CD8-positive, alpha-beta memory T cell (primary cell): ENCODE results near the gene OR2A12. TPM values are rescaled to one million over a fixed set of nuclear protein-coding genes. Genes with fewer than 3 reads are reported as not detected.
A peak's percentile ranks its signal among the peaks of the same experiment; 100 is the strongest.
"Not testable (repeated sequence)": the region's sequence is repeated elsewhere in the genome, so short reads cannot be mapped to it uniquely, and the experiment has no call there.

ENCODE experiments used
- CTCF ChIA-PET: fragments of 350-600 bp; sonication (Branson Sonifier 250); formaldehyde crosslinking; loops from one replicate; lab custom pipeline; 2021; ENCODE audit warnings: antibody characterized with exemption; lab: Charles Lee
- POLR2A ChIA-PET: fragments of 350-600 bp; sonication (Branson Sonifier 250); formaldehyde crosslinking; loops from one replicate; lab custom pipeline; 2021; ENCODE audit warnings: antibody characterized with exemption; lab: Charles Lee
- DNase-seq, 5 donors: peaks; one replicate each; pipeline versions ENCODE4 v3.0.0 to v3.0.0-alpha.2; 2020 to 2022; ENCODE audit warnings: mixed read lengths in 1 of 5
- H3K27ac ChIP-seq: one replicate; pipeline ENCODE4 v1.7.0; 2013; ENCODE audit warnings: low read depth, mild to moderate bottlenecking, low read length, moderate library complexity
- H3K27me3 ChIP-seq: 2 replicates; pipeline ENCODE4 v1.7.0; 2013; ENCODE audit warnings: low read length, mild to moderate bottlenecking; ENCODE audit not compliant: insufficient read depth, poor library complexity, severe bottlenecking
- H3K36me3 ChIP-seq: 2 replicates; pipeline ENCODE4 v1.7.0; 2013; ENCODE audit warnings: mild to moderate bottlenecking, low read length, moderate library complexity; ENCODE audit not compliant: insufficient read depth
- H3K4me1 ChIP-seq: 2 replicates; pipeline ENCODE4 v1.7.0; 2013; ENCODE audit warnings: mild to moderate bottlenecking, low read length, moderate library complexity; ENCODE audit not compliant: insufficient read depth
- H3K4me3 ChIP-seq: 2 replicates; pipeline ENCODE4 v1.7.0; 2013; ENCODE audit warnings: mild to moderate bottlenecking, low read length
- H3K9me3 ChIP-seq: 2 replicates; pipeline ENCODE4 v1.7.0; 2013; ENCODE audit warnings: mild to moderate bottlenecking, low read length
- H3K27ac Mint-ChIP-seq, 8 donors: one replicate each; pipeline ENCODE4 v1.8.0; 2020 to 2021; ENCODE audit warnings: mixed read lengths in 8 of 8, mild to moderate bottlenecking in 6 of 8, inconsistent platforms in 3 of 8, moderate library complexity in 3 of 8
- H3K27me3 Mint-ChIP-seq, 2 donors: one replicate each; pipeline ENCODE4 v1.8.0; 2020 to 2021; ENCODE audit warnings: mixed read lengths in 2 of 2, mild to moderate bottlenecking in 1 of 2, moderate library complexity in 1 of 2
- H3K36me3 Mint-ChIP-seq, 3 donors: one replicate each; pipeline ENCODE4 v1.8.0; 2020 to 2021; ENCODE audit warnings: mixed read lengths in 3 of 3, inconsistent platforms in 1 of 3, mild to moderate bottlenecking in 1 of 3
- H3K4me1 Mint-ChIP-seq, 3 donors: one replicate each; pipeline ENCODE4 v1.8.0; 2020 to 2021; ENCODE audit warnings: mixed read lengths in 3 of 3, inconsistent platforms in 1 of 3, mild to moderate bottlenecking in 1 of 3
- H3K4me3 Mint-ChIP-seq, 7 donors: one replicate each; pipeline ENCODE4 v1.8.0; 2020 to 2021; ENCODE audit warnings: mixed read lengths in 7 of 7, mild to moderate bottlenecking in 6 of 7, moderate library complexity in 4 of 7, inconsistent platforms in 2 of 7
- H3K9me3 Mint-ChIP-seq, 5 donors: one replicate each; pipeline ENCODE4 v1.8.0; 2020 to 2022; ENCODE audit warnings: mixed read lengths in 5 of 5, mild to moderate bottlenecking in 3 of 5, moderate library complexity in 2 of 5, inconsistent platforms in 1 of 5
- polyA plus RNA-seq: library from polyadenylated mRNA; unstranded; fragments of 300-500 nt; fragmentation: Illumina TruSeq; gene quantifications from one replicate; pipeline ENCODE4 v1.2.3, GENCODE V29; 2021
- total RNA-seq, 2 experiments: library from RNA; stranded (reverse); gene quantifications; one replicate each; pipeline ENCODE4 v1.2.3, GENCODE V29; 2021

Gene OR2A12, protein sequence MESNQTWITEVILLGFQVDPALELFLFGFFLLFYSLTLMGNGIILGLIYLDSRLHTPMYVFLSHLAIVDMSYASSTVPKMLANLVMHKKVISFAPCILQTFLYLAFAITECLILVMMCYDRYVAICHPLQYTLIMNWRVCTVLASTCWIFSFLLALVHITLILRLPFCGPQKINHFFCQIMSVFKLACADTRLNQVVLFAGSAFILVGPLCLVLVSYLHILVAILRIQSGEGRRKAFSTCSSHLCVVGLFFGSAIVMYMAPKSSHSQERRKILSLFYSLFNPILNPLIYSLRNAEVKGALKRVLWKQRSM
- total RNA-seq (not detected), polyA plus RNA-seq (not detected)

- peaks cover 0 to 5% (median 0%) of the 10 kb centered on the region in 5 donors for H3K9me3 Mint-ChIP-seq
- H3K27ac Mint-ChIP-seq: no peak within 1 kb of the TSS
- H3K27ac ChIP-seq: no peak within 1 kb of the TSS
- DNase-seq: no peak
- no peak within 1 kb of the TSS for H3K4me3 ChIP-seq
- ChIA-PET POLR2A (no interaction called here), CTCF (no interaction called here)
- peaks cover 0 to 5% of the 10 kb centered on the region in 2 donors for H3K27me3 Mint-ChIP-seq
- H3K9me3 ChIP-seq: no peaks in the 10 kb centered on the region
- no peaks in the 10 kb centered on the region for H3K36me3 Mint-ChIP-seq
- no peaks in the 10 kb centered on the region for H3K4me1 ChIP-seq
- no peaks in the 10 kb centered on the region for H3K36me3 ChIP-seq
- no peaks in the 10 kb centered on the region for H3K27me3 ChIP-seq
- H3K4me1 Mint-ChIP-seq: no peaks in the 10 kb centered on the region
- H3K4me3 Mint-ChIP-seq: no peak within 1 kb of the TSS
These were observed at the start of gene OR2A12 for GRCh38 chr7:144085978-144086377. Gene OR2A12, plus strand, starts transcription at chr7:144086278. Its CDS starts 8,830 bp downstream, at chr7:144095108.

- H3K27me3 Mint-ChIP-seq: peaks cover 7 to 42% of the 10 kb centered on the region in 2 donors
- Histone ChIP-seq H3K27ac (no peak overlapping the region), H3K36me3 (no peaks in the 10 kb centered on the region), H3K27me3 (no peaks in the 10 kb centered on the region), H3K9me3 (no peaks in the 10 kb centered on the region), H3K4me1 (no peaks in the 10 kb centered on the region), H3K4me3 (no peak overlapping the region)
- no peaks in the 10 kb centered on the region for H3K36me3 Mint-ChIP-seq
- no peak overlapping the region for H3K27ac Mint-ChIP-seq
- no peaks in the 10 kb centered on the region for H3K9me3 Mint-ChIP-seq
- POLR2A ChIA-PET: no interaction called here
- H3K4me3 Mint-ChIP-seq: no peak overlapping the region
- CTCF ChIA-PET: no interaction called here
- no peak for DNase-seq
- H3K4me1 Mint-ChIP-seq: no peaks in the 10 kb centered on the region
These were observed 49.7 kb upstream of the OR2A12 start for GRCh38 chr7:144036302-144036885.

DNA sequence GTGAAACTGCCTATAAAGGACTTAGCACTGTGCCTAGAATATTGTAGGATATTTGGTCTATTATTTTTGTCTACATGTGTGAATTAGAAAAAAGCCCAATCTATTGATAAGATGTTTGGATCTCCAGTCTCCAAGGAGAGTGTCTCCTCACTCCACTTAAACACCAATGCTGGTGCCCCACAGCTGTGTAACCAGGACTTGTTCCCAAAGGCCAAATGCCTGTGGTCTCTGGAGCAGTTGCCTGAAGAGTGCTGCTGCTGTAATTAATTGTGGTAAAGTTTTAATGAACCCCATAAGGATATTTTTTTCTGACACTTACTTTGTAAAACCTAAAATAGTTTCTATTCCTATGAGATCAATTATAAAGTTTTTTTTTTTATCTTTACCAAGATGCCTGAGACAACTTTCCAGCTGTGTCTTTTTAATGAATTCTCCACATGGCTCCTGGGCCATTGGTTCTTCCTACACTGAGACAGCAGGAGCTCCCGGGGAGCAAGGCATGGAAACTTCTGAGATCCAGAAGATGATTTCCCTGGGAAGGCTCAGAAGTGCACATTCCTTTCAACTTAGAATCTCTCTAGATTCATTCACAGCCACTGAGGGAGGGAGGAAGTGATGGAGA is 48.6 kb upstream of the OR2A12 start:
- Mint-ChIP-seq H3K27ac (no peak overlapping the region), H3K4me1 (no peaks in the 10 kb centered on the region), H3K27me3 (peaks cover 6 to 34% of the 10 kb centered on the region in 2 donors), H3K36me3 (no peaks in the 10 kb centered on the region), H3K4me3 (no peak overlapping the region), H3K9me3 (no peaks in the 10 kb centered on the region)
- H3K4me3 ChIP-seq: no peak overlapping the region
- H3K4me1 ChIP-seq: no peaks in the 10 kb centered on the region
- H3K9me3 ChIP-seq: no peaks in the 10 kb centered on the region
- ChIA-PET POLR2A (no interaction called here), CTCF (no interaction called here)
- no peak overlapping the region for H3K27ac ChIP-seq
- DNase-seq: no peak
- no peaks in the 10 kb centered on the region for H3K36me3 ChIP-seq
- H3K27me3 ChIP-seq: no peaks in the 10 kb centered on the region

GRCh38 chr7:144038887-144039286 is 47.2 kb upstream of the OR2A12 start:
- Mint-ChIP-seq H3K4me3 (no peak overlapping the region), H3K36me3 (no peaks in the 10 kb centered on the region), H3K27me3 (peaks cover 2 to 21% of the 10 kb centered on the region in 2 donors), H3K9me3 (no peaks in the 10 kb centered on the region), H3K4me1 (no peaks in the 10 kb centered on the region), H3K27ac (no peak overlapping the region)
- no peaks in the 10 kb centered on the region for H3K36me3 ChIP-seq
- H3K4me1 ChIP-seq: no peaks in the 10 kb centered on the region
- ChIA-PET CTCF (no interaction called here), POLR2A (no interaction called here)
- no peak overlapping the region for H3K4me3 ChIP-seq
- no peak for DNase-seq
- no peaks in the 10 kb centered on the region for H3K27me3 ChIP-seq
- no peaks in the 10 kb centered on the region for H3K9me3 ChIP-seq
- H3K27ac ChIP-seq: no peak overlapping the region

DNA sequence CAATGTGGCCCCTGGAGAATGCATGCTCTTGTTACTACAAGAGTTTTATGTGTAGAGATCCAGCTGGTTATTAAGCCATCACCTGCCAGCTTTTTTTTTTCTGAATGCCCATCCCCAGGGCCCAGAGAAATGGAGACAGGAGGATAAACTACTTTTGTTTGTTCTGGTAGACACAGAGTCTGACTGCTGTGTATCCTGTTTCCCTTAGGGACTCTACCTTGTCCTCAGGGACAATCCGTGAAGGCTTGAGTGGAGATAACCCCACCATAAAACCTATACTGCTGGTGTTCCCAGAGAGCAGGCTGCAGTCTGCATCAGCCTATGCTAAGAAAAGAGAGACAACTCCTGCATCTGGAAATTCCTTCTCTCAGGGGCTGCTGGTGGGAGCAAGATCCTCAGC is 37.4 kb upstream of the OR2A12 start, which contains the start of gene OR2A5:
TSS of gene OR2A5 (plus strand) at position 301 of the 400 bp plus-strand sequence. CDS start 1,454 bp downstream, outside the sequence.
- peaks cover 7 to 40% of the 10 kb centered on the region in 2 donors for H3K27me3 Mint-ChIP-seq
- H3K9me3 Mint-ChIP-seq: no peaks in the 10 kb centered on the region
- no peaks in the 10 kb centered on the region for H3K36me3 ChIP-seq
- no peak within 1 kb of the TSS for H3K4me3 Mint-ChIP-seq
- no peaks in the 10 kb centered on the region for H3K9me3 ChIP-seq
- H3K27ac Mint-ChIP-seq: no peak within 1 kb of the TSS
- H3K4me3 ChIP-seq: no peak within 1 kb of the TSS
- H3K36me3 Mint-ChIP-seq: no peaks in the 10 kb centered on the region
- H3K27ac ChIP-seq: no peak within 1 kb of the TSS
- DNase-seq: no peak
- no peaks in the 10 kb centered on the region for H3K27me3 ChIP-seq
- CTCF ChIA-PET: no interaction called here
- POLR2A ChIA-PET: no interaction called here
- no peaks in the 10 kb centered on the region for H3K4me1 Mint-ChIP-seq
- no peaks in the 10 kb centered on the region for H3K4me1 ChIP-seq

DNA sequence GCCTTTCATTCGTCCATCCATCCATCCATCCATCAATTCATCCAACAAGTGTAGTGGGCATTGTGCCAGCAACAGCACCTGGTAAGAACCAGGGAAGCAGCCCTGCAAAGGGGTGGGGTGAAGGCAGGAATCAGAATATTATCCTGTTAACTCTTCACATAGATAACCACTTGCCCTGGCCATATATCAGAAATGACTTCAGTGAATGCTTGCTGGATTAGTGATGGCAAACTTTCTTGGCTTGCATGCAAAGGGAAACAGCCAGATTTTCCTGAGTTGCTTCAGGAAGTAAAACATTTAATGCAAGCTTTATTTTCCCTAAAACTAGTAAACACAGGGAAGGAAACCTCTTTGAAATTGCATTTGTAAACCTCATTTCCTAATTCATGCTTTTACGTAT is 36.6 kb upstream of the OR2A12 start:
- ChIA-PET CTCF (no interaction called here), POLR2A (no interaction called here)
- Mint-ChIP-seq H3K36me3 (no peaks in the 10 kb centered on the region), H3K27ac (no peak overlapping the region), H3K9me3 (no peaks in the 10 kb centered on the region), H3K4me3 (no peak overlapping the region), H3K4me1 (no peaks in the 10 kb centered on the region), H3K27me3 (peaks cover 7 to 48% of the 10 kb centered on the region in 2 donors)
- no peaks in the 10 kb centered on the region for H3K36me3 ChIP-seq
- H3K4me1 ChIP-seq: no peaks in the 10 kb centered on the region
- DNase-seq: no peak
- H3K27me3 ChIP-seq: no peaks in the 10 kb centered on the region
- H3K4me3 ChIP-seq: no peak overlapping the region
- H3K27ac ChIP-seq: no peak overlapping the region
- H3K9me3 ChIP-seq: no peaks in the 10 kb centered on the region

GRCh38 chr7:144050093-144050492 is 36.0 kb upstream of the OR2A12 start:
- no peaks in the 10 kb centered on the region for H3K9me3 Mint-ChIP-seq
- CTCF ChIA-PET: no interaction called here
- H3K27me3 ChIP-seq: no peaks in the 10 kb centered on the region
- no peak for DNase-seq
- no peak overlapping the region for H3K27ac ChIP-seq
- no peaks in the 10 kb centered on the region for H3K4me1 Mint-ChIP-seq
- H3K4me3 ChIP-seq: no peak overlapping the region
- peaks cover 7 to 54% of the 10 kb centered on the region in 2 donors for H3K27me3 Mint-ChIP-seq
- H3K4me1 ChIP-seq: no peaks in the 10 kb centered on the region
- H3K9me3 ChIP-seq: no peaks in the 10 kb centered on the region
- no peak overlapping the region for H3K4me3 Mint-ChIP-seq
- H3K36me3 Mint-ChIP-seq: no peaks in the 10 kb centered on the region
- POLR2A ChIA-PET: no interaction called here
- H3K36me3 ChIP-seq: no peaks in the 10 kb centered on the region
- no peak overlapping the region for H3K27ac Mint-ChIP-seq

DNA sequence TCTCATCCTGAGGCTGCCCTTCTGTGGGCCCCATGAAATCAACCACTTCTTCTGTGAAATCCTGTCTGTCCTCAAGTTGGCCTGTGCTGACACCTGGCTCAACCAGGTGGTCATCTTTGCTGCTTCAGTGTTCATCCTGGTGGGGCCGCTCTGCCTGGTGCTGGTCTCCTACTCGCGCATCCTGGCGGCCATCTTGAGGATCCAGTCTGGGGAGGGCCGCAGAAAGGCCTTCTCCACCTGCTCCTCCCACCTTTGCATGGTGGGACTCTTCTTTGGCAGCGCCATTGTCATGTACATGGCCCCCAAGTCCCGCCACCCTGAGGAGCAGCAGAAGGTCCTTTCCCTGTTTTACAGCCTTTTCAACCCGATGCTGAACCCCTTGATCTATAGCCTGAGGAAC is 35.2 kb upstream of the OR2A12 start:
- H3K4me1 ChIP-seq: not testable (repeated sequence)

More for the DNA sequence above, 35.2 kb upstream of the OR2A12 start:
- H3K36me3 Mint-ChIP-seq, H3K9me3 ChIP-seq, H3K4me3 Mint-ChIP-seq, POLR2A ChIA-PET, H3K27me3 ChIP-seq, H3K36me3 ChIP-seq, H3K4me3 ChIP-seq, H3K9me3 Mint-ChIP-seq, CTCF ChIA-PET, H3K27ac ChIP-seq, H3K4me1 Mint-ChIP-seq, DNase-seq: not testable (repeated sequence)
- Mint-ChIP-seq H3K27me3 (peaks cover 7 to 62% of the 10 kb centered on the region in 2 donors), H3K27ac (peak overlapping the region in 1 of 8 donors; percentile 4)
